Ishikawa (cell line): ENCODE measurements around the gene COL6A5.

Source experiments
- EP300 ChIP-seq: IDR thresholded peaks from 2 replicates; pipeline ENCODE4 v1.6.1; 2012; ENCODE audit warnings: borderline replicate concordance
- MAX ChIP-seq: IDR thresholded peaks from 2 replicates; pipeline ENCODE4 v1.6.1; 2012
- RAD21 ChIP-seq: IDR thresholded peaks from 2 replicates; pipeline ENCODE4 v1.6.1; 2012; ENCODE audit warnings: low read depth
- TAF1 ChIP-seq: IDR thresholded peaks from 2 replicates; pipeline ENCODE4 v1.6.1; 2012; ENCODE audit warnings: low read depth, mild to moderate bottlenecking
- TCF12 ChIP-seq: IDR thresholded peaks from 2 replicates; pipeline ENCODE4 v1.6.1; 2012; ENCODE audit warnings: low read depth
- YY1 ChIP-seq: IDR thresholded peaks from 2 replicates; pipeline ENCODE4 v1.6.1; 2012; ENCODE audit warnings: low read depth

DNA sequence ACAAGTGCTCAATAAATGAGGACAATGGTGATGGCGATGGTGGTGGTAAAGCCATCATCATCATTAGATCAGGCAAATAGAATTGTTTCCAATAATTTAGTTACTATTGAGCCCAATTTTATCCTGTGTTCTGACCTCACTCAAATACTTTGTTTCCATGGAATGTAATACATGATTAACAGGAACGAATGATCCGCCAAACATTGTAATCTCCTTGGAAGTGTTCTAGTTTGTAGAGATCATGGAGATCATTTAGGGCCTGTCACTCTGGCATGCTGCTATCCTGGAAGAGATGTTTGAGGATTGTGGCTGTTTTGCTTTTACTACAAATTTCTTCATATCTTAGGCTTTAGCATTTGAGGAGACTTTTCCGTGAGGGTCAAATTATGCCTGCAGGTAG, 174.3 kb downstream of the COL6A5 start:
- TF ChIP-seq YY1: no peak
- TF ChIP-seq RAD21: no peak
- no peak for TF ChIP-seq TCF12
- TF ChIP-seq EP300: no peak
- TF ChIP-seq MAX: no peak
- no peak for TF ChIP-seq TAF1
